GM12878 (cell line): ENCODE results near the gene LINC00632. TPM values are rescaled to one million over a fixed set of nuclear protein-coding genes. Genes with fewer than 3 reads are reported as not detected.

Experiments
- ATAC-seq: fragments of 200-7000 bp; cut with Tn5 transposase; 3 replicates; pipeline ENCODE4 v1.9.1; 2020; ENCODE audit warnings: mild to moderate bottlenecking, moderate library complexity
- BruUV-seq: library from RNA; stranded (reverse); fragments of 400-500 nt; replicated peaks from 2 replicates; lab custom pipeline; 2021; lab: Mats Ljungman, UMichigan
- CTCF ChIA-PET: fragments of 300-600 bp; sonication (Branson Sonifier 250); formaldehyde crosslinking; extraction: SDS; loops from one replicate; lab custom pipeline; 2021; ENCODE audit warnings: inconsistent platforms; lab: Yijun Ruan, JAX
- POLR2A ChIA-PET: fragments of 350-600 bp; formaldehyde crosslinking; extraction: SDS; loops from one replicate; lab custom pipeline; 2021; ENCODE audit warnings: inconsistent platforms; lab: Charles Lee
- RAD21 ChIA-PET: fragments of 300-600 bp; sonication (Branson Sonifier 250); formaldehyde crosslinking; loops from one replicate; lab custom pipeline; 2023; ENCODE audit warnings: antibody characterized with exemption; ENCODE audit not compliant: unreplicated experiment; lab: Charles Lee
- SMC1A ChIA-PET: fragments of 300-600 bp; sonication (Branson Sonifier 250); formaldehyde crosslinking; loops from one replicate; lab custom pipeline; 2023; ENCODE audit not compliant: unreplicated experiment, uncharacterized antibody; lab: Charles Lee
- DNase-seq: peaks from one replicate; pipeline ENCODE4 v3.0.0-alpha.2; 2011; ENCODE audit warnings: low read depth, low spot score
- FAIRE-seq: peaks from 3 replicates; lab custom pipeline; 2011; peaks lifted over from hg19 to GRCh38; lab: Jason Lieb, UNC
- H2AFZ ChIP-seq: 2 replicates; pipeline ENCODE4 v1.6.0; 2011; ENCODE audit warnings: low read depth, low read length, control low read depth; ENCODE audit not compliant: control insufficient read depth
- H3K27ac ChIP-seq: 2 replicates; pipeline ENCODE4 v1.5.1; 2011; ENCODE audit warnings: control low read depth; ENCODE audit not compliant: control insufficient read depth, insufficient read depth
- H3K27me3 ChIP-seq, 2 experiments: replicated peaks in 1 of 2; 2 replicates each; pipeline versions ENCODE4 v1.6.0 to v1.6.1; 2011; ENCODE audit warnings: low read length in 1 of 2; ENCODE audit not compliant: control insufficient read depth in 2 of 2, insufficient read depth in 2 of 2
- H3K36me3 ChIP-seq, 2 experiments: 2 replicates each; pipeline ENCODE4 v1.5.1; 2011; ENCODE audit warnings: low read length in 1 of 2; ENCODE audit not compliant: control insufficient read depth in 2 of 2, insufficient read depth in 2 of 2
- H3K4me1 ChIP-seq: 2 replicates; pipeline ENCODE4 v1.6.1; 2011; ENCODE audit warnings: mild to moderate bottlenecking, low read length, moderate library complexity, mixed read lengths; ENCODE audit not compliant: control insufficient read depth, insufficient read depth
- H3K4me2 ChIP-seq: 2 replicates; pipeline ENCODE4 v1.6.0; 2011; ENCODE audit warnings: control low read depth; ENCODE audit not compliant: control insufficient read depth, insufficient read depth
- H3K4me3 ChIP-seq: fragments of 200-600 bp; sonication (generic); 2 replicates; pipeline ENCODE4 v1.5.1; 2016
- H3K79me2 ChIP-seq: 2 replicates; pipeline ENCODE4 v1.6.0; 2011; ENCODE audit warnings: low read length; ENCODE audit not compliant: control insufficient read depth, insufficient read depth
- H3K9ac ChIP-seq: 2 replicates; pipeline ENCODE4 v1.8.0; 2011; ENCODE audit warnings: low read length, control low read depth, mixed read lengths; ENCODE audit not compliant: control insufficient read depth, insufficient read depth
- H3K9me3 ChIP-seq: replicated peaks from 3 replicates; pipeline ENCODE4 v1.5.1; 2011; ENCODE audit warnings: mild to moderate bottlenecking, low read length; ENCODE audit not compliant: control insufficient read depth, insufficient read depth
- H4K20me1 ChIP-seq: 2 replicates; pipeline ENCODE4 v1.6.0; 2011; ENCODE audit not compliant: control insufficient read depth, insufficient read depth
- ATF2 ChIP-seq: IDR thresholded peaks from 2 replicates; pipeline ENCODE4 v1.6.1; 2012; ENCODE audit warnings: low read length, inconsistent platforms
- ATF7 ChIP-seq: fragments of 450-650 bp; IDR thresholded peaks from 2 replicates; pipeline ENCODE4 v1.6.1; 2016; ENCODE audit warnings: low read depth, mild to moderate bottlenecking
- CBFB ChIP-seq: IDR thresholded peaks from 2 replicates; pipeline ENCODE4 v1.6.1; 2016; ENCODE audit warnings: antibody characterized with exemption, low read depth
- GATAD2B ChIP-seq: fragments of 450-650 bp; conservative IDR thresholded peaks from 2 replicates; pipeline ENCODE4 v1.6.1; 2017; ENCODE audit warnings: low read depth, mild to moderate bottlenecking, moderate library complexity
- HDAC6 ChIP-seq: fragments of 200-600 bp; sonication (generic); IDR thresholded peaks from one replicate; pipeline ENCODE4 v1.8.0; 2017; ENCODE audit warnings: antibody characterized with exemption; ENCODE audit not compliant: unreplicated experiment
- NBN ChIP-seq: fragments of 450-650 bp; IDR thresholded peaks from 2 replicates; pipeline ENCODE4 v1.6.1; 2016
- PKNOX1 ChIP-seq: fragments of 450-650 bp; IDR thresholded peaks from 2 replicates; pipeline ENCODE4 v1.6.1; 2016; ENCODE audit warnings: mild to moderate bottlenecking
- POLR2AphosphoS5 ChIP-seq: IDR thresholded peaks from 2 replicates; pipeline ENCODE4 v1.6.1; 2011; ENCODE audit warnings: mild to moderate bottlenecking, low read length, inconsistent platforms
- SIN3A ChIP-seq: IDR thresholded peaks from 2 replicates; pipeline ENCODE4 v1.6.1; 2012; ENCODE audit warnings: low read depth, low read length, improper control_type of control experiment
- TCF7 ChIP-seq: IDR thresholded peaks from 2 replicates; pipeline ENCODE4 v1.6.1; 2014; ENCODE audit warnings: antibody characterized with exemption, borderline replicate concordance
- ZNF24 ChIP-seq: fragments of 450-650 bp; IDR thresholded peaks from 2 replicates; pipeline ENCODE4 v1.6.1; 2017; ENCODE audit warnings: antibody characterized with exemption, mild to moderate bottlenecking
- WGBS: methylation state at CpG from one replicate; pipeline ENCODE4 v1.1.6; 2016; ENCODE audit warnings: low lambda C conversion rate; ENCODE audit not compliant: insufficient replicate concordance, insufficient coverage; ENCODE audit errors: missing lambda C conversion rate; 5-methylcytosine and 5-hydroxymethylcytosine counted together
- in situ Hi-C: fragments of 300-500 bp; cut with MboI; formaldehyde crosslinking; loops from 9 replicates; pipeline ENCODE4 v1.14.3; 2018; ENCODE audit warnings: mixed read lengths
- intact Hi-C: fragments of 100-400 bp; cut with micrococcal nuclease; formaldehyde crosslinking; loops from one replicate; pipeline ENCODE4 v1.14.2; 2022; ENCODE audit not compliant: unreplicated experiment
- polyA plus RNA-seq, 11 experiments: library from polyadenylated mRNA; depleted of rRNA in 4 of 11; unstranded in 6 of 11; stranded (reverse) in 5 of 11; fragments of >200 nt; fragmentation: Nextera tagmentation in 4 of 11; fragmentation: Illumina TruSeq in 1 of 11; extraction: Ambion mirVana in 4 of 11; extraction: Trizol in 1 of 11; gene quantifications; 1 replicate in 1 of 11; 2 replicates in 10 of 11; pipeline versions ENCODE4 v1.2.1 to v1.2.3, GENCODE V29; 2011 to 2016; ENCODE audit warnings: inconsistent platforms in 2 of 11, missing spikeins in 2 of 11, low read depth in 1 of 11
- total RNA-seq, 4 experiments: library from RNA; depleted of rRNA in 3 of 4; stranded (reverse); fragments of >200 nt in 3 of 4; fragmentation: Illumina TruSeq in 1 of 4; extraction: Trizol in 1 of 4; gene quantifications; 2 replicates each; pipeline versions ENCODE4 v1.2.1 to v1.2.3, GENCODE V29; 2013 to 2021

The LINC00632 gene
- total and polyA plus RNA-seq, 10 of the 15 experiments (the other 5 are each of a cell fraction or from before 2014, with no cell fraction given): 0.26 to 0.50 TPM; not detected in 8

- no peak for ATAC-seq
- TF ChIP-seq NBN (no peak), SIN3A (no peak), GATAD2B (no peak), ATF2 (no peak), ATF7 (no peak), TCF7 (no peak), PKNOX1 (no peak), HDAC6 (no peak), CBFB (no peak), POLR2AphosphoS5 (no peak), ZNF24 (no peak)
- 56% methylated on average over 4 of the region's 4 CpGs for WGBS
- Histone ChIP-seq H3K36me3 (no peaks in the 10 kb centered on the region), H3K4me2 (no peak overlapping the region), H3K27ac (no peak overlapping the region), H3K9me3 (no peaks in the 10 kb centered on the region; the same call in 2 of the 3 replicates), H3K79me2 (no peaks in the 10 kb centered on the region), H3K4me3 (no peak overlapping the region), H3K9ac (no peak overlapping the region), H4K20me1 (no peaks in the 10 kb centered on the region), H2AFZ (no peak overlapping the region), H3K27me3 (no peaks in the 10 kb centered on the region), H3K4me1 (no peaks in the 10 kb centered on the region)
- intact Hi-C loops (no loop called here), in situ Hi-C loops (no loop called here)
- no peak for DNase-seq
- no peak for FAIRE-seq
- ChIA-PET RAD21 (no interaction called here), POLR2A (no interaction called here), CTCF (no interaction called here), SMC1A (no interaction called here)
- BruUV-seq: no TSS peak
Observed at GRCh38 chrX:140725500-140725899, 15.9 kb downstream of the LINC00632 start.
